ENCODE results near the gene ZC3H15.
"Not testable (repeated sequence)": the region's sequence is repeated elsewhere in the genome, so short reads cannot be mapped to it uniquely, and the experiment has no call there.

The ZC3H15 gene

GRCh38 chr2:186485871-186486650 lies at the start of gene ZC3H15:
TSS of gene ZC3H15 (plus strand) at chr2:186486260. CDS start at chr2:186486383, 123 bp downstream.
- in situ Hi-C loops (cut with HindIII; ENCODE audit: low sequenced_read_pairs) = no loop called here

- in situ Hi-C loops (cut with HindIII; ENCODE audit: low sequenced_read_pairs) = no loop called here
Measured at GRCh38 chr2:186437719-186438118, 48.3 kb upstream of the ZC3H15 start.

- in situ Hi-C loops (cut with HindIII; ENCODE audit: low sequenced_read_pairs) = not testable (repeated sequence)
Measured at GRCh38 chr2:186439673-186440095, 46.4 kb upstream of the ZC3H15 start.

GRCh38 chr2:186440506-186440905 lies 45.6 kb upstream of the ZC3H15 start:
- in situ Hi-C loops (cut with HindIII; ENCODE audit: low sequenced_read_pairs) = no loop called here

- in situ Hi-C loops (cut with HindIII; ENCODE audit: low sequenced_read_pairs) = no loop called here
Measured at GRCh38 chr2:186442885-186443284, 43.2 kb upstream of the ZC3H15 start.

- in situ Hi-C loops (cut with HindIII; ENCODE audit: low sequenced_read_pairs) = no loop called here
Measured at GRCh38 chr2:186443851-186444250, 42.2 kb upstream of the ZC3H15 start.

GRCh38 chr2:186445506-186445905 lies 40.6 kb upstream of the ZC3H15 start:
- in situ Hi-C loops (cut with HindIII; ENCODE audit: low sequenced_read_pairs) = no loop called here

GRCh38 chr2:186455613-186456012 lies 30.4 kb upstream of the ZC3H15 start:
- in situ Hi-C loops (cut with HindIII; ENCODE audit: low sequenced_read_pairs) = no loop called here

GRCh38 chr2:186456941-186457340 lies 29.1 kb upstream of the ZC3H15 start:
- in situ Hi-C loops (cut with HindIII; ENCODE audit: low sequenced_read_pairs) = no loop called here

GRCh38 chr2:186457908-186458307 lies 28.2 kb upstream of the ZC3H15 start:
- in situ Hi-C loops (cut with HindIII; ENCODE audit: low sequenced_read_pairs) = no loop called here

GRCh38 chr2:186459009-186459408 lies 27.1 kb upstream of the ZC3H15 start:
- in situ Hi-C loops (cut with HindIII; ENCODE audit: low sequenced_read_pairs) = no loop called here

- in situ Hi-C loops (cut with HindIII; ENCODE audit: low sequenced_read_pairs) = no loop called here
Measured at GRCh38 chr2:186460465-186460864, 25.6 kb upstream of the ZC3H15 start.

- in situ Hi-C loops (cut with HindIII; ENCODE audit: low sequenced_read_pairs) = no loop called here
Measured at GRCh38 chr2:186466743-186467142, 19.3 kb upstream of the ZC3H15 start.

- in situ Hi-C loops (cut with HindIII; ENCODE audit: low sequenced_read_pairs) = no loop called here
Measured at GRCh38 chr2:186467421-186467820, 18.6 kb upstream of the ZC3H15 start.

- in situ Hi-C loops (cut with HindIII; ENCODE audit: low sequenced_read_pairs) = not testable (repeated sequence)
Measured at GRCh38 chr2:186472722-186473493, 13.2 kb upstream of the ZC3H15 start.

- in situ Hi-C loops (cut with HindIII; ENCODE audit: low sequenced_read_pairs) = not testable (repeated sequence)
Measured at GRCh38 chr2:186474239-186474638, 11.8 kb upstream of the ZC3H15 start.

GRCh38 chr2:186477790-186478189 lies 8.3 kb upstream of the ZC3H15 start:
- in situ Hi-C loops (cut with HindIII; ENCODE audit: low sequenced_read_pairs) = no loop called here

GRCh38 chr2:186480991-186481390 lies 5.1 kb upstream of the ZC3H15 start:
- in situ Hi-C loops (cut with HindIII; ENCODE audit: low sequenced_read_pairs) = no loop called here

- in situ Hi-C loops (cut with HindIII; ENCODE audit: low sequenced_read_pairs) = no loop called here
Measured at GRCh38 chr2:186484062-186484735, 1.9 kb upstream of the ZC3H15 start.

GRCh38 chr2:186485576-186485870 lies 537 bp upstream of the ZC3H15 start:
- in situ Hi-C loops (cut with HindIII; ENCODE audit: low sequenced_read_pairs) = no loop called here
